IPS-18c (cell line): Measurements from ENCODE around the gene MYH9.
"Not testable (repeated sequence)": the region's sequence is repeated elsewhere in the genome, so short reads cannot be mapped to it uniquely, and the experiment has no call there.

Source experiments
- H3K4me3 ChIP-seq: 2 replicates; pipeline ENCODE4 v1.7.0; 2013; ENCODE audit warnings: low read depth, mild to moderate bottlenecking, low read length, moderate library complexity; ENCODE audit not compliant: insufficient read depth
- H3K9me3 ChIP-seq: one replicate; pipeline ENCODE4 v1.6.1; 2013; ENCODE audit warnings: mild to moderate bottlenecking, low read length, moderate library complexity; ENCODE audit not compliant: control insufficient read depth, insufficient read depth

Gene MYH9

DNA sequence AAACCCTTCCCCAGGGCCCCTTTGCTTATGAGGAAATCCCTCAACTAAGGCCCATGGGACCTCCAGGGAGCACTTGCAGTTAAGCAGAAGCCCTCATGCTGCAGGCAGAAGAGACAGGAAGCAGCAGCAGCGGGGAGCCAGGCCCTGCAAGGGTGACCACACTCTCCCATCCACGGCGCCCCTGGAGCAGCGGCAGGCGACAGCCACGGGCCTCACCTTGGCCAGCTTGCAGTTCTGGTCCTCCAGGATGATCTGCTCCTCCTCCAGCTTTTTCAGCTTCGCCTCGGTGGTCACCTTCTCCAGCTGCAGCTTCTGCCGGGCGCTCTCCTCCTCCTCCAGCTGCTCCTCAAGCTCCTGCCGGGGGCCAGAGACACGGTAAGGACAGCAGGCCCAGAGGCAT lies 87.9 kb downstream of the MYH9 start:
- H3K4me3 ChIP-seq, result no peak overlapping the region
- peaks cover 2% of the 10 kb centered on the region for H3K9me3 ChIP-seq

DNA sequence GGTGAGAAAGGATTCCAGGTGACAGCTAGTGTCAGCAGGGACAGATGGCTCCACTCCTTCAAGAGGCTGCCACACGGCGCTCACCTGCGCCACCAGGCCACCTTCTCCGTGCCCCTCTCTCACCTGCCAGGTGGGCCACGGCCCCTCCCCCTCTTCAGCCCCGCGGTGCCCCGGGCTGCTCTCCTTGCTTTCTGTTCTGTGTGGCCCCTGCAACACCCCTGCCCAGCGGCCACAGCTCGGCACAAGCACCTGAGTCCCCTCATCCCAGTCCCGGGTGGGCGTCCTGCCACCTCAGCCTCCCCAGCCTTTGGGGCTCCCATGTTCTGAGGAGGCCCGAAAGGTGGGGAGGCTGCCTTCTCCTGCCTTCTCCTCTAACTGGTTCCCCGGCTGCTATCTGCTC lies 88.5 kb downstream of the MYH9 start:
- Histone ChIP-seq H3K4me3 (no peak overlapping the region), H3K9me3 (peaks cover 2% of the 10 kb centered on the region)

DNA sequence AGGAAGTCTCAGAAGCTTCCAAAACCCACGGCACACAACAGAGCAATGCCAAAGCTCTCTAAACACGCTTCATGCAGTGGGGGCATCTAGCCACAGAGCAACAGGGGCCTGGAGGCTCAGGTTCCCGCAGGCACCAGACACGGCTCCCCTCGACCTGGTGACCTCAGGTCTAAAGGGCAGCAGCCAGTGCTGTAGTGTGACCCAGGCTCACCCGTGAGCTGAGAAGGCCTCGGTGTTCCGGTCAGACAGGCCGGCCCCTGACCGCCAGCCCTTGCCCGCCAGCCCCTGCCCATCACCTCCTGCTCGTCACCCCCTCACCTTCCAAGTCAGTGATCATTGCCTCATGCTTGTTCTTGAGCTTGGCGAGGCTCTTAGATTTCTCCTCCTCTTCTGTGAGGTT lies 89.2 kb downstream of the MYH9 start:
- Histone ChIP-seq H3K4me3 (no peak overlapping the region), H3K9me3 (peaks cover 2% of the 10 kb centered on the region)

DNA sequence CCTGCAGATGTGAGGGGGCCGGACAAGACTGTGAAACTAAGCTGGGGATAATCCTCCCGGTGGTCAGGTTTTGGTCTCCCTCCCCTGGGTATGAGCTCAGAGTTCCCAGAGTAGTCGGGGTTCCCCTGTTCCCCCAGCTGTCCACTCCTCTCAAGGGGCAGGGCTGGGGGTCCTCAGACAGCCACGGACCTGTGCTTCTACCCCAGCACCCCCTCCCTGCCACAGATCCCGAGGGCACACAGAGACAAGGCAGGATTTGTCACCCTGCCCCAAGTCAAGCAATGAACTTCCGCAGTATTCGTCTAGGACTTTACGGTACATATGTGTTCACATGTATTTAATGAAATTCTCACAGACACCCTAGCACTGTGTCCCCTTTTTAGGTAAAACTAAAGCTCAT lies 89.6 kb downstream of the MYH9 start:
- Histone ChIP-seq H3K4me3 (no peak overlapping the region), H3K9me3 (peaks cover 2% of the 10 kb centered on the region)

DNA sequence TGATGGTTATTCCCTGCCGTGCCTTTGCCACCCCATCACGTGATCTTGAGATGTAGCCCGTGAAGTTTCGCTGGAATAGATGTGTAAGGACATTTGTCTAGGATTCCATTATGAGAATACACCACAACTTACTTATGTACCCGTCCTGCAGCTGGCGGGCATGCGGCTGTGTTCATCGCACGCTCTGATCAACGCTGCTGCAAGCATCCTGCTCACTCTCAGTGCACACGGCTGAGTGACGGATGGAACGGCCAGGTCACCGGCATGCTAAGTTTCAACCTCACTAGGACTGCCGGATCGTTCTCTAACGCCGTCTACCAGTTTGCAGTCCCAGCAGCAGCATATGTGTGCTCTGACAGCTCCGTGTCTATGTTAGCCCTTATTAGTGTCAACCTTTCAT lies 90.2 kb downstream of the MYH9 start:
- Histone ChIP-seq H3K9me3 (peaks cover 2% of the 10 kb centered on the region), H3K4me3 (no peak overlapping the region)

DNA sequence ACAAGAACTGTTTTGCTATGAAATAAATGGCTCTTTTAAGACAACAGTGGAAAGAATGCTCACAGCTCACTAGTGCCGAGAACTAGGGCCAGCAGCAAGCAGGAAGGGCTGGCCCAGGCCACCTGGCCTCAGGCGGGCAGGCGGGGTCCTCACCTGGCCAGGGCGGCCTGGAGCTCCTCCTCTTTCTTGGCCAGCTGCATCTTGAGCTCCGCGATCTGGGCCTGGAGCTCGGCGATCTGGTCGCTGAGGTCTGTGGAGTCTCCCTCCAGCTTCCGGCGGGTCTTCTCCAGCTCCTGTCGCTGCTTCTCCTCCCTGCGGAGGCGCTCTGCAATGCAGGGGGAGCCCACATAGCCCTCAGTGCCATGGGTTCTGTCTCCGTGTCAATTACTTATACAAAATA lies 91.1 kb downstream of the MYH9 start:
- H3K9me3 ChIP-seq, result peaks cover 2% of the 10 kb centered on the region

DNA sequence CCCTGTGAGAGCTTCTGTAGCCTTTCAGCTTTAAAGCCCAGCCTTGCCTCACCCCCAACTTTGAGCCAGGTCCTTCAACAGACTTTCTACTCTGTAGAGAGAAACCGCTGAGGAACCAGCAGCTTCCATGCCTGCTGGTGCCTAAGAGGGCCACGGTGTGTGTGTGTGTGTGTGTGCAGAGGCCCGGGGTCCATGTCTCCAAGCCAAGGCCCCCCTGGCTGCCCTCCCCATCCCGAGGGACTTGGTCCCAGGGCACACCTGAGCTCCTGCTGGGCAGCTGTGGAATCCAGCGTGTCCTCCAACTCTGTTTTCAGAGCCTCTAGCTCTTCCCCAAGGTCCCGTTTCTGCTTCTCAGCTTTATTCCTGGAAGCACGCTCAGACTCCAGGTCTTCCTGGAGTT lies 92.5 kb downstream of the MYH9 start:
- peaks cover 2% of the 10 kb centered on the region for H3K9me3 ChIP-seq
- H3K4me3 ChIP-seq, result no peak overlapping the region

More for the DNA sequence above, 91.1 kb downstream of the MYH9 start:
- H3K4me3 ChIP-seq, result no peak overlapping the region

DNA sequence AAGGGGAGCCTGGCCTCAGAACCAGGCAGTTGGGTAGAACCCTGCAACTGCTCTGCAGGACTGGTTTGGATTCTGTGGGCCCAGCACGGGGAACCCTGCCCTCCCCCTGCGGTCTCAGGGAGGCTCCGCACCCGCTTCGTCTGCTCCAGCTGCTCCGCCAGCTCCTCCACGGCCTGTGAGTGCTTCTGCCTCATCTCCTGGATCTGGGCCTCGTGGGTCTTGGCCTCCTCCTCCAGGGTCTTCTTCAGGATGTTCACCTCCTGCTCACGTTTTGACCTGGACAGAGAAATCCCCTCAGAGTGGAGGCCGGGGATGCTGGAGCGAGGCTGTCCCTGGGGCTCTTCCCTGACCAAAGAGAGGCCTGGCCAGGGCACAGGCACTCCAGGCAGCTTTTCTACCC lies 93.0 kb downstream of the MYH9 start:
- H3K4me3 ChIP-seq, result no peak overlapping the region

DNA sequence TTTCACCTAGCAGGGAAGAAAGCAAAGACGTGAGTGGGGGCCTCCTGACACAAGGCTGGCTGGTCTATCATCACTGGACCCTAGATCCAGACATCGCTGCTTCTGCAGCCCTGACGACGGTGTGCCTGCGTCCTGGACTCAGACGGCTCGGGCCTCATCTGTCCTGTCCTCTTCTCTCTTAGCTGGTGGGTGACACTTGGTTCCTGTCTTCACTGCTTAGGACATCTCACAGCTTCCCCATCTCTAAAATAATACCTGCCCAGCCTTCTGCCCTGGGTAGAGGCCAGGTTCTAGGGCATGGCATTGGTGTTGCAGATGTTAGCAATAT lies 93.5 kb downstream of the MYH9 start:
- H3K9me3 ChIP-seq, result peaks cover 2% of the 10 kb centered on the region
- H3K4me3 ChIP-seq, result no peak overlapping the region

More for the DNA sequence above, 93.0 kb downstream of the MYH9 start:
- H3K9me3 ChIP-seq, result peaks cover 2% of the 10 kb centered on the region

DNA sequence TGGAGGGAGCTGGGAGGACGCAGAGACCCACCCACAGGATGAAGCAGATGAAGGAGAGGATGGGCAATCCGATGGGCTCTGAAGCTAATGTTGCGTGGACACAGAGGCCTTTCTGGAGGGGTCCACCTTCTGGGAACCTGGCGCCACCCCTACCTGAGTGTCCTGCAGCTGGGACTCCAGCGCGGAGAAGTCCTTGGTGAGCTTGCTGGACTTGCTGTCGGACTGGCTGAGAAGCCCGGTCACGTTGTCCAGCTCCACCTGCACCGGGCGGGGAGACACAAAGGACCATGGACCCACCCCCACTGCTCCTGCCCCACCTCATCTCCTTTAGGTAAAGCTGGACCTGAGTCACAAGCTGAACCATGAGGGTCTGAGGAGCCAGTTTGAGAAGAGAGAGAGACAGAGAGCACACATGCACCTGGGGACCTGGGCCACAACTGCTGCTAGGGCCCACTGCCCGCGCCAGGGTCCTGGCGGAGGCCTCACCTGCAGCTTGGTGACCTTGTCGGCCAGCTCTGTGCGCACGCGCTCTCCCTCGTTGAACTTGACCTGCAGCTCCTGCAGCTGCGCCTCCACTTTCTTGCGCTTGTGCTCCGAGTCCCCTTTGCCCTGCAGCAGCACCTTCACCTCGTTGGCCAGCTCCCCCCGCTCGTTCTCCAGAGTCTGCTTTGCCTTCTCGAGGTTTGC lies 94.0 kb downstream of the MYH9 start:
- H3K4me3 ChIP-seq, result no peak overlapping the region
- peaks cover under 1% of the 10 kb centered on the region for H3K9me3 ChIP-seq

DNA sequence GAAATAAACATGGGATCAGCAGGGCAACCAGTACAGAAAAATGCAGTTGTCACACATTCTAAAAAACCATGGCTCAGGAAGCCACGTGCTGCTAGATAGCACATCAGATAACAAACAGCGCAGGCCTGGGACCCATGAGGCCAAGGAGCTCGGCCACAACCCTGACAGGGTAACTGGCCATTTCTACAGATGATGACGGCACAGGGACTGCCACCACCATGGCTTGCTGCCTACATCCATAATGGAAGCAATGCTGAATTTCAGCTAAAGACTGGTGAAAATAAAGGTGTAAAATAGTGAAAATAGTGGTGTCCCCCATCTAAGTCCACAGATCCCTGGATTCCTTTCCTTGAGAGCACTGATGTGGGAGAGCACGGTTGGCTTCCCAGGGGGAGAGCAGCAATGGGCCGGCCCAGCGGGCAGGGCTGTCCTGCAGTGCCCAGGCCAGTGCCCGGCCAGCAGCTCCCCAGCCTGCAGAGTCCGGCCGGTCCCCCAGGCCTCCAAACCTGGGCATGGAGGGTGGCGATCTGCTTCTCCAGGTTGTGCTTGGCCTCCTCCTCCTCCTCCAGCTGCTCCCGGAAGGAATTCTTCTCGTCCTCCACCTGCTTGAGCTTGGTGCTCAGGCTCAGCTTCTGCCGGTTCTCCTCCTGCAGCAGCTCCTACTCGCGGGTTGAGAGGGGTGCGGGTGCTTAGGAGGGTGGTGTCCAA lies 94.8 kb downstream of the MYH9 start:
- Histone ChIP-seq H3K4me3 (no peak overlapping the region), H3K9me3 (no peaks in the 10 kb centered on the region)

DNA sequence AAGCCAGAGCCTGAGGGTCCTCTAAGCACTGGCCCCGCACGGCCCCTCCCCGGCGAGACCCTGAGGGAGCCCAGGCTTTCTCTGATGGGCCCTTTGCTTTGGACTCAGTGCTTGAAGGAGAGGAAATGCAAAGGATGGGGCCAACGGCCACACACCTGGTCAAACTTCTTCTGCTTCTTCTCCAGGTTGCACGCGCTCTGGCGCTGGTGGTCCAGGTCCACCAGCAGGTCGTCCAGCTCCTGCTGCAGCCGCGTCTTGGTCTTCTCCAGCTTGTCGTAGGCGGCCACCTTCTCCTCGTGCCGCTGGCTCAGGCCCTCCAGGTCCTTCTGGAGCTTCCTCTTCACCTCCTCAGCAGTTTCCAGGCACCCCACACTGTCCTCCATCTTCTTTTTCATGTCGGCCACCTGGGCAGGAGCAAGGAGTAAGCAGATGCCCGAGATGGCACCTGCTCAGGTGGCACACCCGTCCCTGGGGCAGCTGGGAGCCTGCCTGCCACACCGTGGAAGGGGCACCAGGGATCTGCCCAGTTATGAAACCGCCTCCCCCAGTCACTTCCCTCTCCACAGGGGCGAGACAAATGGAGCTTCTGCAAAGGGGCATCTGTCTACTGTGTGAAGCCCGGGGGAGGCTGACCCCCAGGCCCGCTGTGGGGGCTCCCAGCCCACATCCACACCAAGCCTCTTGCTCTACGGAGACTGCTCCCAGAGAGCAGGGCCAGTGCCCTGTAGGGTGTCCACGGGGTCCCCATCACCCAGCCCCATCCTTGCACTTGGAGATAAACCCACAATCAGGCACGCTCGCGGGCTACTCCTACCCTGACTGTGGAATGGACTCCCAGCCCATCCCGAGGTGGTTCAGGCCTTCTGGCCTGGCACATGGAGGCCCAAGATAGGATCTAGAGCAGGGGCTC lies 95.7 kb downstream of the MYH9 start:
- Histone ChIP-seq H3K4me3 (no peak overlapping the region), H3K9me3 (no peaks in the 10 kb centered on the region)

DNA sequence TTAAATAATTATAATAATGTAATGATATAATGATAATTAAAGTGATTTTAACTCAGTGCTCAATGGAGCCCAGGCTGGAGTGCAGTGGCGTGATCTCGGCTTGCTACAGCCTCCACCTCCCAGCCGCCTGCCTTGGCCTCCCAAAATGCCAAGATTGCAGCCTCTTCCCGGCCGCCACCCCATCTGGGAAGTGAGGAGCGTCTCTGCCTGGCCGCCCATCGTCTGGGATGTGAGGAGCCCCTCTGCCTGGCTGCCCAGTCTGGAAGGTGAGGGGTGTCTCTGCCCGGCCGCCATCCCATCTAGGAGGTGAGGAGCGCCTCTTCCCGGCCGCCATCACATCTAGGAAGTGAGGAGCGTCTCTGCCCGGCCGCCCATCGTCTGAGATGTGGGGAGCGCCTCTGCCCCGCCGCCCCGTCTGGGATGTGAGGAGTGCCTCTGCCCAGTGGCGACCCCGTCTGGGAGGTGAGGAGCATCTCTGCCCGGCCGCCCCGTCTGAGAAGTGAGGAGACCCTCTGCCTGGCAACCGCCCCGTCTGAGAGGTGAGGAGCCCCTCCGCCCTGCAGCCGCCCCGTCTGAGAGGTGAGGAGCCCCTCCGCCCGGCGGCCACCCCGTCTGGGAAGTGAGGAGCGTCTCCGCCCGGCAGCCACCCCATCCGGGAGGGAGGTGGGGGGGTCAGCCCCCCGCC lies 97.2 kb downstream of the MYH9 start:
- H3K9me3 ChIP-seq, H3K4me3 ChIP-seq: not testable (repeated sequence)

DNA sequence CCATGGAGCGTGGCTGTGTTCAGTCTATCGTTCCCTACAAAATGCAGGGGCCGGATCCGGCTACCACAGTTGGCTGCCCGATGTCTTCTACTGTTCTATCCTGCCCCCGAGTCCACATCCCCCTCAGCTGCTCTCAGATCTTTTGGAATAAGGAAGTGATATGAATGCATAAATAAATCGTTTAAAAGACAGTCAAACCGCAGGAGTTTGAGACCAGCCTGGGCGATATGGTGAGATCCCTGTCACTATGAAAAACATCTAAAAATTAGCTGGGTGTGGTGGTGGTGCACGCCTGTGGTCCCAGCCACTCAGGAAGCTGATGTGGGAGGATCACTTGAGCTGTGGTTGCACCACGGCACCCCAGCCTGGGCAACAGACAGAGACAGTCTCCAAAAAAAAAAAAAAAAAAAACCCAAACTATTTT lies 97.8 kb downstream of the MYH9 start:
- not testable (repeated sequence) for H3K4me3 ChIP-seq, H3K9me3 ChIP-seq

DNA sequence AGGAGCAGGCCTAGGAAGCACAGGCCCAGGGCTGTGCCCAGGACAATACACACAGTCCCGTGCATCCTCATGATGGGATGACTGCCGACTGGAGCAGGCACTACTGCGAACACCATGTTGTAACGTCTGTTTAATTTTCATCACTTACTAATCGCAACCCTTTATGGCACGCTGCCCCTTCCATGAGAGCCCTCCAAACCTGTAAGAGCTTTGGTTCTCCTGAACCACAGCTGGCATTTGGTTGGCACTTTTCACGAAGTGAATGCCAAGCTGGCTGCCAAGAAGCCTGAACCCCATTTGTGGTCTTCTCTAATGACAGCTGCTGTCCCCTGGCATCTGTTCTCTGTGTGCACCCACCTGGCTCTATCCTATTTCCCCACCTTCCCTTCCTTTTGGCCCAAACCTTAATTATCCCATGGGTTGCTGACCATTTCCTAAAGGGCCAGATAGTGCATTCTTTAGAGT lies 98.3 kb downstream of the MYH9 start:
- no peak overlapping the region for H3K4me3 ChIP-seq
- no peaks in the 10 kb centered on the region for H3K9me3 ChIP-seq

DNA sequence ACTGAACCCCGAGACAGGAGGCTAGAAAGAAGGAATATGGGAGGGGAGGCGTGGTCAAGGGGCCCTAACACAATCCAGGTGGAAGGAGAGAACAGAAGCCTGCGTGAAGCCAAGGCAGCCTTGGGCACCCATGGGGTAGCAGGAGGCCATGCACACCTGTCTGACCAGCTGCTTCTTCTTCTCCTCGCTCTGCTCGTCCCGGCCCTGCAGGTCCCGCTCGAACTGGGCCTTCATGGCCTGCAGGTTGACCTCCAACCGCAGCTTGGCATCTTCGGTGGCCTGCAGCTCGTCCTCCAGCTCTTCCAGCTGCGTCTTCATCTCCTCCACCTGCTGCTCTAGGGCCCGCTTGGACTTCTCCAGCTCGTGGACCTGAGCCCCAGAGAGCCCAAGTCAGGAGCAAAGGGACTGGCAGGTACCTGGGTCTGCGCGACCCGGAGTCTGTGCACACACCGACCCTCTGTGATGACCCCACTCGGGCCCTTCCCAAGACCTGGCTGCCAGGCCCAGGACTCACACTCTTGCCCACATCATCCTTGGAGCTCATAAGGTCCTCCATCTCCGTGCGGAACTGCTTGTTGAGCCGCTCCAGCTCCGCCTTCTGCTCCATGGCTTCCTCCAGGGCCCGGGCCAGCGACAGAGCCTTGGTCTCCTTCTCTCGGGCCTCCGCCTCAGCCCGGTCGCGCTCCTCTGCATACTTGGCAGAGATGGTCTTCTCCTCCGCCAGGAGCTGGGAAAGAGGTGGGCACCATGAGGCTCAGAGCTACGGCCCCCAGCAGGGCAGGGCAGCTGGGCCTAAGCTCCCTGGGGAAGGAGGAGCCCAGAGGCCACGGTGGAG lies 99.0 kb downstream of the MYH9 start:
- no peak overlapping the region for H3K4me3 ChIP-seq
- no peaks in the 10 kb centered on the region for H3K9me3 ChIP-seq
